ENCODE measurements around the gene KRT31. TPM values are rescaled to one million over a fixed set of nuclear protein-coding genes. Genes with fewer than 3 reads are reported as not detected.

Gene KRT31
- total and polyA plus RNA-seq, 2 of the 8 experiments (the other 6 are each of a cell fraction or from before 2014, with no cell fraction given): not detected

DNA sequence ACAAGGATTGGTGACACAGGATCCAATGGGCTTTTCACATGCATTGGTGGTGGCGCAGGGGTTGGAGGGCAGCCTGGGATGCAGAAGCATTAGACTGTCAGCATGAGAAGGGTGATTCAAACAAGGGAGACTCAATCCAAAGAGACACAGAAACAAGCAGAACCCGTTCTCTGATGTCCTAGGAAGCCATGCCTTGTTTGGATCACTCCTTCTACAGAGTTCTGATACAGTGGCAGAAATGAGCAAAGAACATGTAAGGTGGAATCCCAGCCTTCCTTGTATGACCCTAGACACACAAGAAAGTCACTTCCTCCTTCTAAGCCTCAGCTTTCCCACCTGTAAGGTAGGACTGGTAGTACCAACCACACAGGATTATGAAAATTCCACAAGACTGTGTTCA, 33.5 kb downstream of the KRT31 start:
- Histone ChIP-seq H3K56ac (replicated peaks; ENCODE audit: insufficient read length, low read depth, low read length) (no peak overlapping the region), H3K4me2 (ENCODE audit: insufficient read depth in 1 of 2, low read depth in 2 of 2, low read length in 2 of 2) (no peak overlapping the region), H3K27ac (ENCODE audit: low read depth, low read length) (no peak overlapping the region), H2BK15ac (ENCODE audit: low read length) (no peak overlapping the region), H4K20me1 (replicated peaks in 1 of 2; ENCODE audit: control insufficient read depth in 1 of 2, insufficient read depth in 2 of 2, low read length in 2 of 2) (no peaks in the 10 kb centered on the region), H2AK5ac (ENCODE audit: low read depth, low read length) (no peak overlapping the region), H2AFZ (ENCODE audit: low read length) (no peak overlapping the region), H3K79me1 (ENCODE audit: low read depth, low read length) (no peaks in the 10 kb centered on the region), H3K18ac (ENCODE audit: extremely low read depth, low read length) (no peak overlapping the region), H2BK120ac (replicated peaks; ENCODE audit: low read depth, low read length) (no peak overlapping the region), H3K4ac (replicated peaks; ENCODE audit: insufficient read length, low read depth, low read length) (no peak overlapping the region), H4K91ac (replicated peaks; ENCODE audit: insufficient read length, low read length) (no peak overlapping the region), H3K79me2 (ENCODE audit: control insufficient read depth in 1 of 2, insufficient read depth in 2 of 2, low read length in 2 of 2) (no peaks in the 10 kb centered on the region), H3K23me2 (ENCODE audit: low read depth, low read length) (peaks cover 1% of the 10 kb centered on the region; the same call in 1 of the 2 replicates), H3K23ac (ENCODE audit: insufficient read length) (no peak overlapping the region), H3K4me3 (ENCODE audit: extremely low read depth in 1 of 4, insufficient read depth in 2 of 4, low read depth in 3 of 4, low read length in 4 of 4) (no peak overlapping the region), H2BK12ac (ENCODE audit: low read depth, low read length) (no peak overlapping the region), H3K9ac (replicated peaks in 1 of 4; ENCODE audit: extremely low read depth in 1 of 4, low read depth in 3 of 4, low read length in 3 of 4) (no peak overlapping the region), H3K14ac (ENCODE audit: insufficient read length) (no peak overlapping the region), H3K36me3 (ENCODE audit: control insufficient read depth in 2 of 4, insufficient read depth in 4 of 4, low read length in 3 of 4) (no peaks in the 10 kb centered on the region), H3K9me3 (ENCODE audit: insufficient read depth in 2 of 2, low read depth in 1 of 2, low read length in 1 of 2) (peaks cover 2% of the 10 kb centered on the region in 2 experiments; a peak in 2 of 4 replicates), H4K8ac (ENCODE audit: extremely low read depth, insufficient read depth, low read length) (no peak overlapping the region), H4K5ac (ENCODE audit: insufficient read length, low read depth, low read length) (no peak overlapping the region), H3K27me3 (replicated peaks in 1 of 4; ENCODE audit: control insufficient read depth in 3 of 4, extremely low read depth in 1 of 4, insufficient read depth in 3 of 4, low read length in 3 of 4) (no peaks in the 10 kb centered on the region), H2BK5ac (ENCODE audit: low read depth, low read length) (no peak overlapping the region), H3K4me1 (replicated peaks in 1 of 4; ENCODE audit: control insufficient read depth in 3 of 4, insufficient read depth in 4 of 4, low read length in 3 of 4) (no peaks in the 10 kb centered on the region), H2BK20ac (ENCODE audit: low read length) (no peak overlapping the region)
- CTCF ChIA-PET (ENCODE audit: partially characterized antibody): no interaction called here
- FAIRE-seq: no peak
- 100% methylated on average over 2 of the region's 2 CpGs; no CpG with 5 or more reads in 1 of the 2 experiments for WGBS, 2 experiments (ENCODE audit: extremely low coverage in 1 of 2, insufficient coverage in 1 of 2, insufficient read length in 1 of 2, insufficient replicate concordance in 2 of 2, low coverage in 1 of 2, low lambda C conversion rate in 2 of 2, missing lambda C conversion rate in 1 of 2)
- DNase-seq (ENCODE audit: low read depth in 1 of 2, low spot score in 2 of 2): no peak
- POLR2A ChIA-PET (ENCODE audit: partially characterized antibody): no interaction called here
- TF ChIP-seq SUZ12 (IDR thresholded peaks at IDR 0.05; ENCODE audit: low read length): no peak
- no peak for TF ChIP-seq BACH1 (IDR thresholded peaks at IDR 0.05; ENCODE audit: low read length)
- TF ChIP-seq TCF12 (IDR thresholded peaks at IDR 0.05; ENCODE audit: low read depth, low read length): no peak
- TF ChIP-seq EZH2 (IDR thresholded peaks at IDR 0.05; ENCODE audit: low read depth, low read length, severe bottlenecking): no peak
- TF ChIP-seq CREB1 (IDR thresholded peaks at IDR 0.05): no peak
- TF ChIP-seq SP4 (IDR thresholded peaks at IDR 0.05; ENCODE audit: low read length): no peak
